ENCODE results near the gene TMEM267.

Gene TMEM267

DNA sequence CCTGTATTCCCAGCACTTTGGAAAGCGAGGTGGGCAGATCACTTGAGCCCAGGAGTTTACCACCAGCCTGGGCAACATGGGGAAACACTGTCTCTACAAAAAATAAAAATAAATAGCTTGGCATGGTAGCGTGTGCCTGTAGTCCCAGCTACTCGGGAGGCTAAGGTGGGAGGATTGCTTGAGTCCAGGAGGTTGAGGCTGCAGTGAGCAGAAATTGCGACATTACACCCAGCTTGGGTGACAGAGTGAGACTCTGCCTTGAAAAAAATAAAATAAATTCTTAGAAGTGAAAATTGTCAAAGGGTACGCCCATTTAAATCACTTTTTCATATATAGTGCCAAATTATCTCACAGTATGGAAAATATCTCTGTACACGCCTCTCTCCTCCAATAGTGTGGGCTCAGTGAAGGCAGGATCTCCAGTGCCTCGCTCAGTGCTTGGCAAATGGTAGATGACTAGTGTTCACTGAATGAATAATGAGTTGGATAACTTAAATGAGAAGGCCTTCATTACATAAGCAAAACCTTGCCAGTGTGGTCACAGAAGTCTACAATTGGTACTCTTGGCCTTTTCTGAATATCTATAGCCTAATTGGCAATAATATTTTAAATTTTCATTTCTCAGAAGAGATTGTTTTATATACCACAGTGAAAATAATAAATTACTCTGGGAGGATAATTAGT, 62.1 kb downstream of the TMEM267 start:
- Histone ChIP-seq H3K79me2 (ENCODE audit: insufficient read depth, low read length) (no peaks in the 10 kb centered on the region), H3K4me1 (ENCODE audit: insufficient read depth, low read length) (no peaks in the 10 kb centered on the region), H4K20me1 (ENCODE audit: insufficient read depth, low read length) (no peaks in the 10 kb centered on the region), H3K27me3 (ENCODE audit: insufficient read depth, low read length, poor library complexity) (no peaks in the 10 kb centered on the region), H3K36me3 (ENCODE audit: insufficient read depth, low read length) (no peaks in the 10 kb centered on the region), H3K9me3 (ENCODE audit: insufficient read depth, low read length, severe bottlenecking) (no peaks in the 10 kb centered on the region), H3K4me2 (ENCODE audit: insufficient read depth, low read length) (no peak overlapping the region), H3K9ac (ENCODE audit: low read depth, low read length) (no peak overlapping the region), H3K4me3 (ENCODE audit: low read depth in 1 of 2, low read length in 2 of 2) (no peak overlapping the region), H2AFZ (ENCODE audit: low read depth, low read length) (no peak overlapping the region), H3K27ac (ENCODE audit: low read length) (no peak overlapping the region)
- TF ChIP-seq CTCF (IDR thresholded peaks at IDR 0.05; ENCODE audit: borderline replicate concordance, extremely low read depth, low read length, poor library complexity, severe bottlenecking) (no peak), EZH2 (IDR thresholded peaks at IDR 0.05; ENCODE audit: borderline replicate concordance, low read depth, low read length, severe bottlenecking) (no peak)
- DNase-seq (no peak), ATAC-seq (ENCODE audit: insufficient read depth, low read depth) (no peak)

GRCh38 chr5:43420241-43420640, 63.4 kb downstream of the TMEM267 start:
- Histone ChIP-seq H3K9me3 (ENCODE audit: insufficient read depth, low read length, severe bottlenecking) (no peaks in the 10 kb centered on the region), H3K4me3 (ENCODE audit: low read depth in 1 of 2, low read length in 2 of 2) (no peak overlapping the region), H3K27ac (ENCODE audit: low read length) (no peak overlapping the region), H2AFZ (ENCODE audit: low read depth, low read length) (no peak overlapping the region), H3K4me2 (ENCODE audit: insufficient read depth, low read length) (no peak overlapping the region), H3K4me1 (ENCODE audit: insufficient read depth, low read length) (no peaks in the 10 kb centered on the region), H4K20me1 (ENCODE audit: insufficient read depth, low read length) (no peaks in the 10 kb centered on the region), H3K27me3 (ENCODE audit: insufficient read depth, low read length, poor library complexity) (no peaks in the 10 kb centered on the region), H3K9ac (ENCODE audit: low read depth, low read length) (no peak overlapping the region), H3K79me2 (ENCODE audit: insufficient read depth, low read length) (no peaks in the 10 kb centered on the region), H3K36me3 (ENCODE audit: insufficient read depth, low read length) (no peaks in the 10 kb centered on the region)
- ATAC-seq (ENCODE audit: insufficient read depth, low read depth) (no peak), DNase-seq (no peak)
- TF ChIP-seq CTCF (IDR thresholded peaks at IDR 0.05; ENCODE audit: borderline replicate concordance, extremely low read depth, low read length, poor library complexity, severe bottlenecking) (no peak), EZH2 (IDR thresholded peaks at IDR 0.05; ENCODE audit: borderline replicate concordance, low read depth, low read length, severe bottlenecking) (no peak)

GRCh38 chr5:43418561-43418960, 65.1 kb downstream of the TMEM267 start:
- no peaks in the 10 kb centered on the region for H3K4me1 ChIP-seq (ENCODE audit: insufficient read depth, low read length)
- H3K9me3 ChIP-seq (ENCODE audit: insufficient read depth, low read length, severe bottlenecking), result no peaks in the 10 kb centered on the region
- no peak overlapping the region for H3K4me2 ChIP-seq (ENCODE audit: insufficient read depth, low read length)
- no peak overlapping the region for H3K9ac ChIP-seq (ENCODE audit: low read depth, low read length)
- no peaks in the 10 kb centered on the region for H3K36me3 ChIP-seq (ENCODE audit: insufficient read depth, low read length)
- H3K4me3 ChIP-seq (ENCODE audit: low read depth in 1 of 2, low read length in 2 of 2), result no peak overlapping the region
- H3K27ac ChIP-seq (ENCODE audit: low read length), result no peak overlapping the region
- H4K20me1 ChIP-seq (ENCODE audit: insufficient read depth, low read length), result no peaks in the 10 kb centered on the region
- ATAC-seq (ENCODE audit: insufficient read depth, low read depth) (no peak), DNase-seq (no peak)
- H2AFZ ChIP-seq (ENCODE audit: low read depth, low read length), result no peak overlapping the region
- no peak for TF ChIP-seq CTCF (IDR thresholded peaks at IDR 0.05; ENCODE audit: borderline replicate concordance, extremely low read depth, low read length, poor library complexity, severe bottlenecking)
- TF ChIP-seq EZH2 (IDR thresholded peaks at IDR 0.05; ENCODE audit: borderline replicate concordance, low read depth, low read length, severe bottlenecking), result no peak
- H3K79me2 ChIP-seq (ENCODE audit: insufficient read depth, low read length), result no peaks in the 10 kb centered on the region
- no peaks in the 10 kb centered on the region for H3K27me3 ChIP-seq (ENCODE audit: insufficient read depth, low read length, poor library complexity)

All from DND-41 (cell line).